Thoracic aorta (tissue), 2 donors: Measurements from ENCODE around the gene DIP2C. TPM values are rescaled to one million over a fixed set of nuclear protein-coding genes. Genes with fewer than 3 reads are reported as not detected.

ENCODE experiments used
- ATAC-seq: fragments of 150-250 bp; one replicate; pipeline ENCODE4 v1.8.0; 2017; ENCODE audit warnings: low read depth; ENCODE audit not compliant: insufficient number of reproducible peaks, low FRiP score
- DNase-seq: peaks from one replicate; pipeline ENCODE4 v3.0.0-alpha.2; 2020; ENCODE audit warnings: low spot score
- H3K27ac ChIP-seq, 2 donors: fragments of 200-600 bp; sonication (generic); 1 replicate in 1 of 2; 2 replicates in 1 of 2; pipeline ENCODE4 v1.5.1; 2016; ENCODE audit warnings: mild to moderate bottlenecking in 2 of 2, moderate library complexity in 2 of 2
- H3K27me3 ChIP-seq: fragments of 200-600 bp; sonication (generic); replicated peaks from 2 replicates; pipeline ENCODE4 v1.6.0; 2016; ENCODE audit warnings: mild to moderate bottlenecking; ENCODE audit not compliant: insufficient read depth
- H3K36me3 ChIP-seq: fragments of 200-600 bp; sonication (generic); one replicate; pipeline ENCODE4 v1.5.1; 2016
- H3K4me1 ChIP-seq, 2 donors: fragments of 200-600 bp; sonication (generic); 1 replicate in 1 of 2; 2 replicates in 1 of 2; pipeline versions ENCODE4 v1.5.1 to v1.6.0; 2016; ENCODE audit warnings: low read depth in 2 of 2, mild to moderate bottlenecking in 1 of 2; ENCODE audit not compliant: control insufficient read depth in 1 of 2
- H3K4me3 ChIP-seq: fragments of 200-600 bp; sonication (generic); 2 replicates; pipeline ENCODE4 v1.5.1; 2016; ENCODE audit warnings: mild to moderate bottlenecking
- H3K9me3 ChIP-seq: fragments of 200-600 bp; sonication (generic); 2 replicates; pipeline ENCODE4 v1.5.1; 2016
- CTCF ChIP-seq: fragments of 200-600 bp; sonication (generic); IDR thresholded peaks from one replicate; pipeline ENCODE4 v1.5.1; 2019; ENCODE audit warnings: antibody characterized with exemption
- total RNA-seq, 2 donors: library from RNA; depleted of rRNA; stranded (reverse); fragments of >200 nt; gene quantifications; one replicate each; pipeline versions ENCODE4 v1.1.0 to v1.2.3, GENCODE V29; 2016

The DIP2C gene
- total RNA-seq, 2 donors from 2014 or later = 36.8 to 44.0 TPM

- H3K27ac ChIP-seq = no peak overlapping the region
- no peaks in the 10 kb centered on the region for H3K9me3 ChIP-seq
- no peak for TF ChIP-seq CTCF
- no peak overlapping the region for H3K4me3 ChIP-seq
- H3K27me3 ChIP-seq = no peaks in the 10 kb centered on the region
- H3K4me1 ChIP-seq = no peaks in the 10 kb centered on the region
- ATAC-seq = no peak
- H3K36me3 ChIP-seq = no peaks in the 10 kb centered on the region
- DNase-seq = no peak
These were observed 463.4 kb downstream of the DIP2C start for GRCh38 chr10:226018-226417.

GRCh38 chr10:224571-224970, 464.9 kb downstream of the DIP2C start:
- no peak for DNase-seq
- no peaks in the 10 kb centered on the region for H3K9me3 ChIP-seq
- no peak overlapping the region for H3K4me3 ChIP-seq
- TF ChIP-seq CTCF = no peak
- no peak overlapping the region for H3K27ac ChIP-seq
- no peaks in the 10 kb centered on the region for H3K36me3 ChIP-seq
- no peaks in the 10 kb centered on the region for H3K27me3 ChIP-seq
- H3K4me1 ChIP-seq = no peaks in the 10 kb centered on the region
- ATAC-seq = no peak

Other genes starting within 250 kb of the DIP2C start
- 10 to 100 TPM; 42.2 to 70.6 TPM for gene LARP4B, start 242.0 kb upstream of the DIP2C start, total RNA-seq